B cell (primary cell): ENCODE data around the gene MEA1. TPM values are rescaled to one million over a fixed set of nuclear protein-coding genes. Genes with fewer than 3 reads are reported as not detected.

Source experiments
- ATAC-seq: fragments of 200-7000 bp; cut with Tn5 transposase; one replicate; pipeline ENCODE4 v1.10.0; 2021; ENCODE audit warnings: low read depth, mild to moderate bottlenecking, moderate number of reproducible peaks, moderate library complexity
- CTCF ChIA-PET: fragments of 350-600 bp; sonication (Branson Sonifier 250); formaldehyde crosslinking; loops from one replicate; lab custom pipeline; 2021; ENCODE audit warnings: antibody characterized with exemption, inconsistent platforms; lab: Charles Lee
- POLR2A ChIA-PET: fragments of 350-600 bp; sonication (Branson Sonifier 250); formaldehyde crosslinking; loops from one replicate; lab custom pipeline; 2021; ENCODE audit warnings: antibody characterized with exemption; lab: Charles Lee
- DNase-seq: peaks from one replicate; pipeline ENCODE4 v3.0.0; 2013
- H2AFZ ChIP-seq: 2 replicates; pipeline ENCODE4 v1.6.1; 2012; ENCODE audit warnings: mild to moderate bottlenecking, low read depth, low read length; ENCODE audit not compliant: insufficient read depth, poor library complexity, severe bottlenecking
- H3K27ac ChIP-seq, 2 donors: 1 replicate in 1 of 2; 2 replicates in 1 of 2; pipeline ENCODE4 v1.5.1; 2012 to 2013; ENCODE audit warnings: low read length in 2 of 2, mild to moderate bottlenecking in 2 of 2, moderate library complexity in 1 of 2
- H3K27me3 ChIP-seq, 4 experiments: fragments of 200-600 bp in 1 of 4; sonication (generic) in 1 of 4; replicated peaks in 1 of 4; 1 replicate in 2 of 4; 2 replicates in 2 of 4; pipeline versions ENCODE4 v1.6.1 to v1.7.0; 2013 to 2016; ENCODE audit warnings: low read length in 3 of 4, mild to moderate bottlenecking in 2 of 4, mixed read lengths in 1 of 4, moderate library complexity in 1 of 4; ENCODE audit not compliant: insufficient read depth in 4 of 4, control insufficient read depth in 3 of 4; ENCODE audit errors: control extremely low read depth in 1 of 4
- H3K36me3 ChIP-seq, 2 experiments: replicated peaks in 1 of 2; 1 replicate in 1 of 2; 2 replicates in 1 of 2; pipeline versions ENCODE4 v1.6.1 to v1.7.1; 2013; ENCODE audit warnings: low read length in 1 of 2; ENCODE audit not compliant: insufficient read depth in 2 of 2, control insufficient read depth in 1 of 2; ENCODE audit errors: control extremely low read depth in 1 of 2, extremely low read depth in 1 of 2
- H3K4me1 ChIP-seq, 2 donors: fragments of 200-600 bp in 1 of 2; sonication (generic) in 1 of 2; 1 replicate in 1 of 2; 2 replicates in 1 of 2; pipeline versions ENCODE4 v1.5.1 to v1.6.1; 2013 to 2017; ENCODE audit warnings: low read length in 2 of 2; ENCODE audit not compliant: control insufficient read depth in 2 of 2, insufficient read depth in 2 of 2
- H3K4me2 ChIP-seq: replicated peaks from 2 replicates; pipeline ENCODE3; 2012; ENCODE audit warnings: mild to moderate bottlenecking, low read depth, low read length; ENCODE audit not compliant: poor library complexity, severe bottlenecking
- H3K4me3 ChIP-seq, 5 experiments: fragments of 200-600 bp in 1 of 5; sonication (generic) in 1 of 5; 1 replicate in 3 of 5; 2 replicates in 2 of 5; pipeline versions ENCODE4 v1.5.1 to v1.7.0; 2011 to 2016; ENCODE audit warnings: low read length in 4 of 5, mild to moderate bottlenecking in 4 of 5, low read depth in 2 of 5, control low read depth in 1 of 5, moderate library complexity in 1 of 5; ENCODE audit not compliant: insufficient read depth in 1 of 5; ENCODE audit errors: control extremely low read depth in 1 of 5, extremely low read depth in 1 of 5
- H3K79me2 ChIP-seq: fragments of 200-600 bp; sonication (generic); one replicate; pipeline ENCODE4 v1.6.0; 2016; ENCODE audit warnings: low read length; ENCODE audit not compliant: control insufficient read depth, insufficient read depth
- H3K9ac ChIP-seq: fragments of 200-600 bp; sonication (generic); 2 replicates; pipeline ENCODE4 v1.6.1; 2017; ENCODE audit warnings: mild to moderate bottlenecking, low read length, moderate library complexity
- H3K9me3 ChIP-seq, 3 donors: one replicate each; pipeline versions ENCODE4 v1.6.1 to v1.7.1; 2013; ENCODE audit warnings: low read length in 2 of 3; ENCODE audit not compliant: control insufficient read depth in 2 of 3, insufficient read depth in 1 of 3; ENCODE audit errors: control extremely low read depth in 1 of 3
- H4K20me1 ChIP-seq: 2 replicates; pipeline ENCODE4 v1.6.0; 2012; ENCODE audit warnings: mild to moderate bottlenecking, low read length; ENCODE audit not compliant: insufficient read depth, control insufficient read depth, poor library complexity, severe bottlenecking
- H3K27ac Mint-ChIP-seq: one replicate; pipeline ENCODE4 v1.8.0; 2021; ENCODE audit warnings: mixed read lengths
- H3K27me3 Mint-ChIP-seq: one replicate; pipeline ENCODE4 v1.8.0; 2021; ENCODE audit warnings: mixed read lengths
- H3K4me1 Mint-ChIP-seq: one replicate; pipeline ENCODE4 v1.8.0; 2021; ENCODE audit warnings: mixed read lengths
- H3K4me3 Mint-ChIP-seq: one replicate; pipeline ENCODE4 v1.8.0; 2021; ENCODE audit warnings: mixed read lengths
- H3K9me3 Mint-ChIP-seq: one replicate; pipeline ENCODE4 v1.8.0; 2022; ENCODE audit warnings: mixed read lengths; ENCODE audit not compliant: insufficient read depth
- CTCF ChIP-seq: fragments of 200-600 bp; IDR thresholded peaks from one replicate; pipeline ENCODE4 v1.8.0; 2022; ENCODE audit warnings: antibody characterized with exemption, mild to moderate bottlenecking
- EZH2 ChIP-seq: IDR thresholded peaks from 2 replicates; pipeline ENCODE4 v1.6.1; 2012; ENCODE audit warnings: borderline replicate concordance, low read depth, mild to moderate bottlenecking, moderate library complexity, low read length; ENCODE audit not compliant: insufficient read depth, poor library complexity, severe bottlenecking
- WGBS: methylation state at CpG from one replicate; pipeline ENCODE4 v1.1.5; 2013; ENCODE audit warnings: missing lambda C conversion rate; ENCODE audit not compliant: insufficient coverage; 5-methylcytosine and 5-hydroxymethylcytosine counted together
- intact Hi-C: fragments of 100-400 bp; cut with micrococcal nuclease; formaldehyde crosslinking; loops from one replicate; pipeline ENCODE4 v1.10.0; 2022
- polyA plus RNA-seq: library from polyadenylated mRNA; depleted of rRNA; stranded (reverse); fragments of >200 nt; gene quantifications from 2 replicates; pipeline ENCODE4 v1.2.3, GENCODE V29; 2012
- total RNA-seq, 2 donors: library from RNA; stranded (reverse); fragments of 120-200 nt in 1 of 2; gene quantifications; 1 replicate in 1 of 2; 2 replicates in 1 of 2; pipeline versions ENCODE4 v1.2.3 to v1.2.4, GENCODE V29; 2013 to 2022

Gene MEA1
- total and polyA plus RNA-seq, 2 donors (not counting 1 experiment from before 2014, with no cell fraction given): 35.7 to 36.7 TPM

- Histone ChIP-seq H3K4me2 (peak overlapping the region; percentile 87), H3K27ac (peak overlapping the region; percentile 76 to 86), H3K79me2 (peaks cover 33% of the 10 kb centered on the region), H3K9ac (peak overlapping the region; percentile 79), H3K4me1 (peaks cover 16 to 22% of the 10 kb centered on the region in 2 donors), H4K20me1 (peaks cover 11% of the 10 kb centered on the region), H3K36me3 (peaks cover 0 to 18% of the 10 kb centered on the region in 2 experiments), H3K9me3 (no peaks in the 10 kb centered on the region), H3K4me3 (peak overlapping the region; percentile 76 to 96 (median 89)), H2AFZ (peak overlapping the region; percentile 89), H3K27me3 (no peaks in the 10 kb centered on the region)
- ATAC-seq (no peak), DNase-seq (no peak)
- Mint-ChIP-seq H3K27ac (peak overlapping the region; percentile 100), H3K4me3 (peak overlapping the region; percentile 99), H3K9me3 (no peaks in the 10 kb centered on the region), H3K27me3 (no peaks in the 10 kb centered on the region), H3K4me1 (peaks cover 37% of the 10 kb centered on the region)
- 17% methylated on average over 10 of the region's 15 CpGs for WGBS
- intact Hi-C loops: no loop called here
- no peak for TF ChIP-seq EZH2
- TF ChIP-seq CTCF: no peak
- CTCF ChIA-PET: interaction anchor here (0.7 to 1.2 kb wide), 3 partner anchors 39 to 1013 kb away, joined by 3 read pairs; partner anchors contain the start of gene RRP36
- POLR2A ChIA-PET: interaction anchor here (1.1 kb wide), 1 partner anchor 46 kb away, joined by 9 read pairs; the partner anchor contains the start of genes KLHDC3 and MEA1
Measured at GRCh38 chr6:43060034-43060754, 46.4 kb upstream of the MEA1 start.
